Psoas muscle (tissue), 8 donors: ENCODE data around the gene LRBA. TPM values are rescaled to one million over a fixed set of nuclear protein-coding genes. Genes with fewer than 3 reads are reported as not detected.

Source experiments
- ATAC-seq, 4 donors: fragments of 200-7000 bp; cut with Tn5 transposase; one replicate each; pipeline ENCODE4 v1.9.1; 2020; ENCODE audit warnings: moderate library complexity in 3 of 4, mild to moderate bottlenecking in 2 of 4
- DNase-seq, 2 donors: peaks; one replicate each; pipeline ENCODE4 v3.0.0-alpha.2; 2020
- H3K27ac ChIP-seq: fragments of 200-600 bp; one replicate; pipeline ENCODE4 v1.8.0; 2022
- H3K27me3 ChIP-seq, 3 donors: fragments of 200-600 bp in 1 of 3; one replicate each; pipeline versions ENCODE4 v1.6.1 to v1.8.0; 2013 to 2022; ENCODE audit warnings: low read length in 2 of 3, mild to moderate bottlenecking in 2 of 3, moderate library complexity in 1 of 3; ENCODE audit not compliant: insufficient read depth in 3 of 3
- H3K36me3 ChIP-seq, 2 donors: fragments of 200-600 bp in 1 of 2; one replicate each; pipeline versions ENCODE4 v1.6.1 to v1.8.0; 2013 to 2022; ENCODE audit warnings: low read depth in 1 of 2, mild to moderate bottlenecking in 1 of 2, moderate library complexity in 1 of 2; ENCODE audit not compliant: insufficient read depth in 1 of 2
- H3K4me1 ChIP-seq: fragments of 200-600 bp; one replicate; pipeline ENCODE4 v1.8.0; 2022
- H3K4me3 ChIP-seq: fragments of 200-600 bp; one replicate; pipeline ENCODE4 v1.8.0; 2022; ENCODE audit warnings: mild to moderate bottlenecking
- H3K9me3 ChIP-seq: fragments of 200-600 bp; one replicate; pipeline ENCODE4 v1.8.0; 2022
- WGBS, 3 donors: extraction: QIAGEN DNeasy Blood & Tissue Kit; methylation state at CpG; one replicate each; pipeline versions ENCODE4 v1.1.6 to v1.1.7; 2013; 5-methylcytosine and 5-hydroxymethylcytosine counted together
- intact Hi-C, 2 donors: fragments of 100-400 bp; cut with DNase I; formaldehyde crosslinking; loops; one replicate each; pipeline versions ENCODE4 v1.11.0 to v1.14.2; 2022
- polyA plus RNA-seq, 3 donors: library from polyadenylated mRNA; stranded (reverse); fragments of 200-250 nt; gene quantifications; one replicate each; pipeline ENCODE4 v1.2.3, GENCODE V29; 2013
- total RNA-seq, 4 donors: library from RNA; stranded (reverse); fragmentation: NEBNext Ultra II Directional in 2 of 4; extraction: Animal tissue kit (Norgen Biotek cat#: 25700) in 2 of 4; gene quantifications; one replicate each; pipeline versions ENCODE4 v1.2.1 to v1.2.4, GENCODE V29; 2021 to 2023
- TF ChIP-seq, protein P1 (sequence below): fragments of 200-600 bp; IDR thresholded peaks from one replicate; pipeline ENCODE4 v1.8.0; 2022; ENCODE audit warnings: antibody characterized with exemption
- donor health status: healthy with polysubstance abuse.
- donor health status: DM: no; HTN: no; CAD: no; lungs with moderate emphysema.
- donor health status: Bipolar disorder and iron deficiency.
- donor health status: healthy.
- donor health status: DM: yes; HTN: yes; CAD: no.
- donor health status: DM: no; HTN: no; CAD: no.
- donor health status: DM: no; HTN: no; CAD: no.
- donor health status: DM: yes; HTN: yes; CAD: no.

LRBA gene
- total and polyA plus RNA-seq, 7 donors, result 2.9 to 10.6 (median 6.4) TPM

DNA sequence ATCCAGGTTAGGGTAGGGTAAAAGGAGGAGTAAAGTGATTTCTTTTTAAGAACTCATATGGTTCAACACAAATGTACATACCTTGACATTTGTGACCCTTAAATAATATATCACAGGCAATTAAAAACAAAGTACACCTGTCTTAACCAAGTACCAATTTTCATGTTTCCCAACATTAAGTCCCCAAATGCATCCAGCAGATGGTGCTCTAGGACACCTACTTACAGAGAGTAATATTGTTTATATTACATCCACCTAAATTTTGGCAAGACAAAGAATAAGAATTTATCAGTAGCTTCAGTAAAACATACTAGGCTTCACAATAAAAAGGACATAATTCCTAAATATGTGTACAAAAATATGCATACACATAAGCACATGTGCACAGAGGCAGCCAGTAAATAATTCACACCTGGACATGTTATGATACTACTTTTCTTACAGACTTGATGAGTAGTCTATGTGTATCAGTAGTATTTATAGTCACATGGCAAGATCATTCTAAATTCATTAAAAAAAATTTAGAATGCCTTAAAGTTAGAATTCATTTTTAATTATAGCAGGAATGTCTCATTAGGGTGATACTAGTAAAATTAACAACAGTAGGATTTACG is 717.1 kb downstream of the LRBA start:
- no peak for DNase-seq
- intact Hi-C loops, result loop anchor here (2.0 to 5.0 kb wide), 2 partner anchors 569 kb away; no protein-coding TSS in a partner anchor

DNA sequence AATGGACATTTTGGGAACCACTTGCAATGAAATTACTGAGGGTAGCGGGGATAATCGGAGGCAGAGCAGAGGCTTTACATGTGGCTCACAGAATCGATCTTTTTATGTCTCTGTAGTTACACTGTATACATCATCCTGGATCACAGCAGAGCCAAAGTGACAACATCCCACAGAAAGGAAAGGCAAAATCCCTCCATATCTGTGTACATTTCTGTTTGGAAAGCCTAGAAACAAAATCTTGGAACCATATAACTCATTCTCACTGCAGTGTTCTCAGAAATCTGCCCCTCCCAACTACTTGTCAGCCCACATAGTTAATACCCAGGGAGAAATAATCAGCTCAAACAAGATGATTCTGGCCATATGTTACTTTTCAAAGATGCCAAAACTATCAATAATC is 725.2 kb downstream of the LRBA start:
- WGBS, 3 donors, result 65 to 74% (median 67%) methylated on average over 3 of the region's 3 CpGs
- peaks cover 6% of the 10 kb centered on the region for H3K9me3 ChIP-seq
- intact Hi-C loops, result no loop called here
- ATAC-seq (no peak), DNase-seq (no peak)
- no peaks in the 10 kb centered on the region for H3K4me1 ChIP-seq
- no peak overlapping the region for H3K27ac ChIP-seq
- TF ChIP-seq, protein P1, sequence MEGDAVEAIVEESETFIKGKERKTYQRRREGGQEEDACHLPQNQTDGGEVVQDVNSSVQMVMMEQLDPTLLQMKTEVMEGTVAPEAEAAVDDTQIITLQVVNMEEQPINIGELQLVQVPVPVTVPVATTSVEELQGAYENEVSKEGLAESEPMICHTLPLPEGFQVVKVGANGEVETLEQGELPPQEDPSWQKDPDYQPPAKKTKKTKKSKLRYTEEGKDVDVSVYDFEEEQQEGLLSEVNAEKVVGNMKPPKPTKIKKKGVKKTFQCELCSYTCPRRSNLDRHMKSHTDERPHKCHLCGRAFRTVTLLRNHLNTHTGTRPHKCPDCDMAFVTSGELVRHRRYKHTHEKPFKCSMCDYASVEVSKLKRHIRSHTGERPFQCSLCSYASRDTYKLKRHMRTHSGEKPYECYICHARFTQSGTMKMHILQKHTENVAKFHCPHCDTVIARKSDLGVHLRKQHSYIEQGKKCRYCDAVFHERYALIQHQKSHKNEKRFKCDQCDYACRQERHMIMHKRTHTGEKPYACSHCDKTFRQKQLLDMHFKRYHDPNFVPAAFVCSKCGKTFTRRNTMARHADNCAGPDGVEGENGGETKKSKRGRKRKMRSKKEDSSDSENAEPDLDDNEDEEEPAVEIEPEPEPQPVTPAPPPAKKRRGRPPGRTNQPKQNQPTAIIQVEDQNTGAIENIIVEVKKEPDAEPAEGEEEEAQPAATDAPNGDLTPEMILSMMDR, result no peak
- H3K27me3 ChIP-seq, result no peaks in the 10 kb centered on the region
- H3K36me3 ChIP-seq, result peaks cover 0 to 12% of the 10 kb centered on the region in 2 donors
- H3K4me3 ChIP-seq, result no peak overlapping the region

More for the DNA sequence above, 717.1 kb downstream of the LRBA start:
- no peaks in the 10 kb centered on the region for H3K36me3 ChIP-seq
- TF ChIP-seq, protein P1, result peak; percentile 62
- no peak overlapping the region for H3K4me3 ChIP-seq
- no peaks in the 10 kb centered on the region for H3K27me3 ChIP-seq
- no peak for ATAC-seq
- no peaks in the 10 kb centered on the region for H3K4me1 ChIP-seq
- no peak overlapping the region for H3K27ac ChIP-seq
- 96 to 98% (median 97%) methylated on average over 1 of the region's 1 CpG for WGBS, 3 donors
- no peaks in the 10 kb centered on the region for H3K9me3 ChIP-seq

DNA sequence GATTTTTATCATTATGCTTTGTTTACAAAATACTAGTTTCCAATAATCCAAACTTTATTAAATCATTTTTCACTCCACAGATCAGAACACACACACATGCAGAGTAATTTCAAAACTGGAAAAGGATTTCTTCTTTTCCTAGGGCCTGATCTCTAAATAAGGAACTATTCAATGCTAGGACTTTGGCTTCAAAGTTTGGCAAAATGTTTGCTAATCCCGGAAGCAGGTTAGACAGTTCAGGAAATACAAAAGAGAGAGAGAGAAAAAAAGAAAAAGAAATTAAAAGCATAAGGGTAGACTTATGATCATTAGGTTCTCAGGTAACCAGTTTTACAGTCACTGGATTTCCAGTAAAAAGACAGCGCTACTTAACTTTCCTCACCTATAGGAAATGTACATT is 725.9 kb downstream of the LRBA start:
- intact Hi-C loops, result no loop called here
- TF ChIP-seq, protein P1, result no peak
- WGBS, 3 donors, result 78 to 81% (median 81%) methylated on average over 2 of the region's 2 CpGs
- no peaks in the 10 kb centered on the region for H3K27me3 ChIP-seq
- ATAC-seq (no peak), DNase-seq (no peak)
- H3K4me1 ChIP-seq, result no peaks in the 10 kb centered on the region
- H3K27ac ChIP-seq, result no peak overlapping the region
- H3K36me3 ChIP-seq, result peaks cover 0 to 13% of the 10 kb centered on the region in 2 donors
- H3K4me3 ChIP-seq, result no peak overlapping the region
- H3K9me3 ChIP-seq, result peaks cover 6% of the 10 kb centered on the region

DNA sequence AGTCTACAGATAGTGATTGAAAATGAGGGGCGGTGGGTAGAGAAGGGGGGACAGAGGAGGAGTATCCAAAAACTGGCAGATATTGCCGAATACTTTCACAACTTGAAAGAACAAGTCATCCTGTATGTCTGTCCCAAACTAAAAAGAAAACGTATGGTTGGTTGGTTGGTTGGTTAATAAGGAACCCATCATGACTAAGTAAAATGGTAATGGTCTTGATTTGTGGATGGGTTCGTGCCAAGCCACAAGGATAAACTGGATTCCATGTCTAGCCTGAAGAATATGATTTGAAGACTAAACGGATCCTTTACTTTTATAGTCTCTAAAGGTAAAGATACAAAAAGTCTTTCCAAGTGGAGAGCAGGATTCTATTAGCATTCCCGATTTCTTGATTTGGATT is 728.4 kb downstream of the LRBA start:
- 83 to 89% (median 87%) methylated on average over 6 of the region's 6 CpGs for WGBS, 3 donors
- Histone ChIP-seq H3K4me1 (no peaks in the 10 kb centered on the region), H3K27ac (no peak overlapping the region), H3K36me3 (peaks cover 0 to 20% of the 10 kb centered on the region in 2 donors), H3K27me3 (no peaks in the 10 kb centered on the region), H3K4me3 (no peak overlapping the region), H3K9me3 (no peaks in the 10 kb centered on the region)
- ATAC-seq (no peak), DNase-seq (no peak)
- TF ChIP-seq, protein P1, result no peak
- intact Hi-C loops, result no loop called here

DNA sequence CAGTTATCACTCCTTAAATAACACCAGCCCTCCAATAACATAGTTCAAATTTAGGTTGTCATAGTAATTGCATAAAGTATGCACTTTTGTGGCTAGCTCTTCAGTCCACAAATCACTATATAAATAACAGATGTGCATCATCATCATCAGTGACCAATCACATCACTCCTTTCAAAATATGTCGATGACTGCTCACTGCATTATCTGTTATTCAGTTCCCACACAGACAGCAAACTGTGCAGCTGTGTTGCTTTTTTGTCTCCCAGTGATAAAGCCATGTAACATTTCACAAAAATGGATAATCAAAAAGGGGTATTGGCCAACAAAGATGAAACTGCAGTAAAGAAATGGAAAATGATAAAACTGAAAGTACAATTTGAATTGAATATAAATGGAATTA is 731.4 kb downstream of the LRBA start:
- H3K36me3 ChIP-seq, result peaks cover 0 to 22% of the 10 kb centered on the region in 2 donors

More for the DNA sequence above, 731.4 kb downstream of the LRBA start:
- no peak overlapping the region for H3K27ac ChIP-seq
- no peaks in the 10 kb centered on the region for H3K9me3 ChIP-seq
- 82 to 83% (median 82%) methylated on average over 1 of the region's 1 CpG for WGBS, 3 donors
- no peaks in the 10 kb centered on the region for H3K27me3 ChIP-seq
- no peak overlapping the region for H3K4me3 ChIP-seq
- no peak for ATAC-seq
- H3K4me1 ChIP-seq, result no peaks in the 10 kb centered on the region
- no peak for DNase-seq
- TF ChIP-seq, protein P1, result no peak
- intact Hi-C loops, result no loop called here
